Measurements from ENCODE around the gene ADARB1.

Gene ADARB1

DNA sequence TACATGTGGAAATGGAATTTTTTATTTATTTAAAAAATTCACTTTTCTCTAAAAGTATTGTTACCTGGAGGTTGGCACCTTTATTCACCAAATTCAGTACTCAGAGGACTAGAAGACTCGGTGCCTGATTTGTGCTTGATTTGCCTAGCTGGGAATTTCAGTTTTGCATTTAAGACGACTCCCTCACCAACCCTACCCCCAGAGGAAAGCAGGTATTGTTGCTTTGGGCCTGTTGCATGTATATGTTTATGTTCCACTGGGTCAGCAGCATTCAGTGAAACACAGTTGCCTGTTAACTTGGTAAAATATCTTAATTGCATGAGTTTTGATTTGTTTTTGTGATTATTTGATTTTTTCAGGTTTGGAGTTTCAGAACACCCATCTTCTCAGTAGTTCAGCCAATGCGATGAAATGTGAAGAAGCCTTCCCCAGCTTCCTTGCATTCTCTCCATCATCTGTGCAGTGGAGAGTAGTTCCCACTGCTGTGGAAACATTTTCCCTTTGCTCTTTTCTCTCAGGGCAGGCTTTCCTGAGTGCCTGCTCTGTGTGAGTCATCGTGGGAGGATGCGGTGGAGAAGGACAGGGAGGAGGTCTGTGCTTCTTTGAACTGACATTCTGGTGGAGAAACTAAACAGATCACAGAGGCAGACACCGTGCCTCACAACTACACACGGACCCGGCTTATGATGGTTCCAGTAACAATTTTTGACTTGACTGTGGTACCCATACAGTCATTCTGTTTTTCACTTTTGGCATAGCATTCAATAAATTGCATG is 6.4 kb downstream of the ADARB1 start:
- TF ChIP-seq CTCF (conservative IDR thresholded peaks at IDR 0.05): no peak
- no peak overlapping the region for H3K27ac ChIP-seq

- peak overlapping the region; percentile 4; the same call in 1 of the 2 replicates for H3K27ac ChIP-seq
- TF ChIP-seq CTCF (conservative IDR thresholded peaks at IDR 0.05): no peak
These were observed 7.3 kb downstream of the ADARB1 start for GRCh38 chr21:45081636-45082035.

- TF ChIP-seq CTCF (conservative IDR thresholded peaks at IDR 0.05): no peak
- no peak overlapping the region for H3K27ac ChIP-seq
These were observed 8.4 kb downstream of the ADARB1 start for GRCh38 chr21:45082736-45083135.

DNA sequence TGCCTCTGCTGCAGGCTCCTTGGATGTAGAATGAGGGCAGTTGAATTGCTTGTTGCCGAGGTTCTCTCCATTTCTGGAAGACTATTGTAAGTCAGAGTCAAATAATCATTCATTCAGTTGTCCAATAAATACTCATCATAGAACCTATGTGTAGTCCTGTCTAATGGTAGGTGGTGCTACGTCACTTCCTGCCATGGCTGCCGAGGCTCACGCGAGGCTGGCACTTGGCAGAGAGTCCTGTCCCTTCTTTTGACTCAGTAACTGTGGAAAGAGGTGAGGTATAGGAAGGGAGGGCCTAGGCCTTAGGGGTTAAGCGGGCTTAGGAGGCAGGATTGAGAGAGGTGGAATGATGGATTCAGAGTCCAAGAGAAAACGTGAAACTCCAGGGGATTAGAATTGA is 9.7 kb downstream of the ADARB1 start:
- no peak for TF ChIP-seq CTCF (conservative IDR thresholded peaks at IDR 0.05)
- no peak overlapping the region for H3K27ac ChIP-seq

DNA sequence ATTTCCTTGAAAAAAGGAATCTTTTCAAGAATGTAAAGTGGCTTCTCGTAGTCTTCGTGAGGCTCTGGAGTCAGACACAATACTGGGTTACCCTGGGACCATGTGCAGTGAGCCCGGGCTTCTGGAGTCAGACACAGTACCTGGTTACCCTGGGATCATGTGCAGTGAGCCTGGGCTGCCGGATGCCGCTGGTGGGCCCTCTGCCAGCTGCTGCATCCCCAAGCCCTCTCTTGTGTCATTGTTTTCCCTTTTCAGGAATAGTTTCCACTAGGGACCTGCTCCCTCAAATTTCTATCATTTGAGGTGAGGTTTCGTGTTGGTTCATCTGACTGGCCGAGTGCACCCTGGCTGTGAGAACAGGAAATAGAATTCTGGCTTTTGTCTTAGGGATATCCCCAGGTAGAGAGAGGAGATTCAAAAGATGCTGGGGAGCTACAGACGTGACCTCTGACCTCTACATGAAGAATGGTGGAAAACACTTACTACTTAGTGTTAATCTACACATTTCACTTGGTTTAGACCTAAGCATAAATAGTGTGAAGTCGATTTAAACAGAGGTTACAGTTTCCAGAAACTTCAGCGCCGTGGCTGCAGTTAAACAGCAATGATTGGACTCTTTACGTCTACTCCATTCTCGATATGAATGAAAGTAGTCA is 10.6 kb downstream of the ADARB1 start:
- TF ChIP-seq CTCF (conservative IDR thresholded peaks at IDR 0.05): no peak
- H3K27ac ChIP-seq: no peak overlapping the region

- no peak for TF ChIP-seq CTCF (conservative IDR thresholded peaks at IDR 0.05)
- H3K27ac ChIP-seq: no peak overlapping the region
These were observed 11.3 kb downstream of the ADARB1 start for GRCh38 chr21:45085700-45086099.

- no peak for TF ChIP-seq CTCF (conservative IDR thresholded peaks at IDR 0.05)
- H3K27ac ChIP-seq: no peak overlapping the region
These were observed 12.1 kb downstream of the ADARB1 start for GRCh38 chr21:45086337-45086958.

Measured in VCaP (cell line).